GM19467 (cell line): Measurements from ENCODE around the gene PCP4.
"Not testable (repeated sequence)": the region's sequence is repeated elsewhere in the genome, so short reads cannot be mapped to it uniquely, and the experiment has no call there.

Experiments used
- ATAC-seq: cut with Tn5 transposase; IDR thresholded peaks from one replicate; pipeline ENCODE4 v1.9.1; 2021; ENCODE audit warnings: mild to moderate bottlenecking, moderate library complexity; ENCODE audit not compliant: unreplicated experiment

Gene PCP4

GRCh38 chr21:39863111-39863510, 4.1 kb upstream of the PCP4 start:
- no peak for ATAC-seq

GRCh38 chr21:39866093-39866492, 1.1 kb upstream of the PCP4 start:
- ATAC-seq = no peak

GRCh38 chr21:39869141-39869818, 2.0 kb downstream of the PCP4 start:
- ATAC-seq = no peak

GRCh38 chr21:39873687-39874086, 6.4 kb downstream of the PCP4 start:
- no peak for ATAC-seq

GRCh38 chr21:39874206-39874605, 7.0 kb downstream of the PCP4 start:
- ATAC-seq = no peak

- ATAC-seq = no peak
Measured at GRCh38 chr21:39874759-39875158, 7.5 kb downstream of the PCP4 start.

GRCh38 chr21:39881661-39882060, 14.4 kb downstream of the PCP4 start:
- no peak for ATAC-seq

GRCh38 chr21:39882151-39882838, 15.1 kb downstream of the PCP4 start:
- ATAC-seq = no peak

GRCh38 chr21:39882839-39883195, 15.6 kb downstream of the PCP4 start:
- ATAC-seq = no peak

GRCh38 chr21:39885119-39885848, 18.0 kb downstream of the PCP4 start:
- no peak for ATAC-seq

GRCh38 chr21:39888848-39889247, 21.6 kb downstream of the PCP4 start:
- ATAC-seq = no peak

GRCh38 chr21:39891111-39891510, 23.9 kb downstream of the PCP4 start:
- ATAC-seq = no peak

GRCh38 chr21:39891863-39892262, 24.6 kb downstream of the PCP4 start:
- ATAC-seq = not testable (repeated sequence)

- ATAC-seq = no peak
Measured at GRCh38 chr21:39900491-39900890, 33.3 kb downstream of the PCP4 start.

- ATAC-seq = no peak
Measured at GRCh38 chr21:39900911-39901310, 33.7 kb downstream of the PCP4 start.

GRCh38 chr21:39902986-39903385, 35.7 kb downstream of the PCP4 start:
- ATAC-seq = no peak

- no peak for ATAC-seq
Measured at GRCh38 chr21:39904457-39904856, 37.2 kb downstream of the PCP4 start.

GRCh38 chr21:39908265-39908923, 41.2 kb downstream of the PCP4 start:
- no peak for ATAC-seq

- no peak for ATAC-seq
Measured at GRCh38 chr21:39911286-39912199, 44.3 kb downstream of the PCP4 start.

GRCh38 chr21:39913706-39914305, 46.6 kb downstream of the PCP4 start:
- no peak for ATAC-seq
